HFF-Myc (cell line): ENCODE measurements around the gene ATP8B3.

Experiments used
- DNase-seq: peaks from one replicate; pipeline ENCODE4 v3.0.0-alpha.2; 2011; ENCODE audit warnings: low read depth; ENCODE audit errors: extremely low read depth
- H3K4me3 ChIP-seq: replicated peaks from 2 replicates; pipeline ENCODE4 v1.5.1; 2011; ENCODE audit warnings: low read depth, mild to moderate bottlenecking, control low read depth, low read length
- CTCF ChIP-seq: IDR thresholded peaks from 2 replicates; pipeline ENCODE4 v1.5.1; 2012; ENCODE audit warnings: mild to moderate bottlenecking, low read depth, low read length, control low read depth; ENCODE audit errors: missing control alignments

The ATP8B3 gene

GRCh38 chr19:1811942-1812425 is at the start of gene ATP8B3:
ATP8B3 (minus strand) TSS chr19:1812276; CDS start chr19:1811736, 540 bp downstream.
- peak; percentile 3 for TF ChIP-seq CTCF
- DNase-seq: no peak
- peak within 1 kb of the TSS; percentile 45 for H3K4me3 ChIP-seq

- no peak for DNase-seq
- TF ChIP-seq CTCF: no peak
- H3K4me3 ChIP-seq: peak overlapping the region; percentile 86
These were observed 49.5 kb upstream of the ATP8B3 start for GRCh38 chr19:1861599-1862031.

DNA sequence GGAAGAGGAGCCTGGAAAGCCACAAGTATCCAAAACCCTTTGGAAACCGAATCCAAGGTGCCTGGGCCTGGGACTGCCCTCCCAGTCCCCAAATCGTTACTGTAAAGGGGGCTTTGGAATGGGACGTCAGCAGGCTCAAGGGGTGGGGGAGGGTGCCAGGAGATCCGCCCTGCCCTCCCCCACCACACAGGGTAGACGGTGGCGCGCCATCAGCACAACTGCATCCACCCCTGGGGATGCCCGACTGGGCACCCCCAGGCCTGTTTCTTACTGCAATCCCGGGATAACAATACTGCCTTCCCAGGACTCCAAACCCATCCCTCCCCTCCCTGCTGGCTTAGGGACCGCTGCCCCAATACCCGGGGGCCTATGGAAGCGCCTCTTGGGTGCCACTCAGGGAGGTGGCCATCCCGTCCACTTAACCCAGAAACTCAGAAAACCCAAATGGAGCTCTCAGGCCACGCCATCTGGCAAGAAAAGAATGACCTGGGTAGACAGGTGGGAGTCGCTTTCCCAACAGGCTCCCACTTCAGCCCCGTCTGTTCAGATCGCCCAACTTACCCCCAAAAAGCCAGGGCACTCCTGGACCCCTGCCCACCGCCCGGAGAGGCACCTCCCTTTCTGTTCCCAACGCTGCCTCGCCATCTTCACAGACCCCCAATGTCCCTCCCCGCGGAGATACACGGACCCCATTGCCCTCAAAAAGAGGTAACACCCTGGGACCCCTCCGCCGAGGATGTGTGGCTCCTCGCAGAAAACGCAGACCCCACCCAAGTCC is 48.9 kb upstream of the ATP8B3 start:
- H3K4me3 ChIP-seq: peak overlapping the region; percentile 86
- DNase-seq: no peak
- no peak for TF ChIP-seq CTCF

DNA sequence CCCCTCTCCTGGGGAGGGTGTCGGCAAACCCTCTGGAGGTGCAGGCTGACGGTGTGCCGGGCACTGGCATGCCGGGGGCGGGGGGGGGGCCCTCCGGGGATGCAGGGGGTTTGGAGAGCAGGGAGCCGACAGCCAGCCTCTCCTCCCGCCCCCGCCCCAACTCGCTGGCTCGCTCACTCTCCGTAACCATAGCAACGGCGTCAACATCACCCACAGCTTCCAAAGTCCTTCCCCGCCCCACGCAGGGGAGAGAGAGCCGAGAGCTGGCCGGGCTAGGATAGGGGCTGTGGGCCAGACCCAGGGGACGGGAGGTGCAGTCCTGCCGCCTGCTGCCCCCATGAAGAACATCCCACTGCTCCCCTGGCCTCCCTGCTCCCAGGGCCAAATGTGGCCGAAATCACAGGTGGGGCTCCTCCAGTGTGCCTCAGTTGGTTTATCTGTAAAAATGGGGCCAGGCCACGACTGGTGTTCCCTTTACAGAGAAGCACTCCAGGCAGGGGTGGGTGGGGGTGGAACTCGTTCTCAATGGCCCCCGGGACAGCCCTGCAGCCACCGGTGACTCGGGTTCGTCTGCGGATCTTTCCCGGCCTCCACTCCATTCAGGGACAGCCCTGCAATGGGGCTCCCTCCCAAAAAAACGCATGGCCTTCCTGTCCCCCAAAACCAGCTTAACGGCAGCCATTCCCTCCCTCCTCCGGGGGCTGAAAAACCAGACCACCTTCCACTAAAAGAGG is 48.1 kb upstream of the ATP8B3 start:
- no peak for TF ChIP-seq CTCF
- H3K4me3 ChIP-seq: peak overlapping the region; percentile 86
- peak; percentile 52 for DNase-seq

- no peak for DNase-seq
- TF ChIP-seq CTCF: no peak
- H3K4me3 ChIP-seq: peak overlapping the region; percentile 86
These were observed 47.3 kb upstream of the ATP8B3 start for GRCh38 chr19:1859331-1859781.

- DNase-seq: no peak
- no peak overlapping the region for H3K4me3 ChIP-seq
- TF ChIP-seq CTCF: no peak
These were observed 46.5 kb upstream of the ATP8B3 start for GRCh38 chr19:1858412-1859081.
